KMS-11 (cell line): ENCODE measurements around the gene NT5DC2.

Source experiments
- H2AFZ ChIP-seq: fragments of 200-600 bp; sonication (generic); 2 replicates; pipeline ENCODE4 v1.6.1; 2016; ENCODE audit warnings: antibody characterized with exemption, mixed run types, low read depth
- H3K27ac ChIP-seq: fragments of 200-600 bp; sonication (generic); 2 replicates; pipeline ENCODE4 v1.6.1; 2016; ENCODE audit warnings: mild to moderate bottlenecking, mixed run types
- H3K27me3 ChIP-seq: fragments of 200-600 bp; sonication (generic); 2 replicates; pipeline ENCODE4 v1.6.1; 2017; ENCODE audit warnings: mild to moderate bottlenecking, low read depth, mixed run types, moderate library complexity; ENCODE audit not compliant: insufficient read depth
- H3K36me3 ChIP-seq: fragments of 200-600 bp; sonication (generic); 2 replicates; pipeline ENCODE4 v1.6.1; 2017; ENCODE audit warnings: mild to moderate bottlenecking, mixed run types; ENCODE audit not compliant: insufficient read depth
- H3K4me1 ChIP-seq: fragments of 200-600 bp; sonication (generic); 2 replicates; pipeline ENCODE4 v1.6.1; 2016; ENCODE audit warnings: mild to moderate bottlenecking, low read depth, mixed run types; ENCODE audit not compliant: poor library complexity, severe bottlenecking
- H3K4me2 ChIP-seq: fragments of 200-600 bp; sonication (generic); 2 replicates; pipeline ENCODE4 v1.7.0; 2016; ENCODE audit warnings: mild to moderate bottlenecking, mixed run types
- H3K4me3 ChIP-seq: fragments of 200-600 bp; sonication (generic); IDR thresholded peaks from 2 replicates; pipeline ENCODE4 v1.6.1; 2017; ENCODE audit warnings: low read depth, low read length, mixed read lengths; ENCODE audit not compliant: insufficient read depth
- H3K79me2 ChIP-seq: fragments of 200-600 bp; sonication (generic); 2 replicates; pipeline ENCODE4 v1.6.1; 2016; ENCODE audit warnings: low read depth, mixed run types; ENCODE audit not compliant: insufficient read depth
- H3K9ac ChIP-seq: fragments of 200-600 bp; sonication (generic); 2 replicates; pipeline ENCODE4 v1.6.1; 2016; ENCODE audit warnings: mild to moderate bottlenecking, mixed run types
- H4K20me1 ChIP-seq: fragments of 200-600 bp; sonication (generic); 2 replicates; pipeline ENCODE4 v1.6.1; 2016; ENCODE audit warnings: mild to moderate bottlenecking, mixed run types; ENCODE audit not compliant: insufficient read depth
- CTCF ChIP-seq: fragments of 200-600 bp; sonication (generic); conservative IDR thresholded peaks from 2 replicates; pipeline ENCODE4 v1.6.1; 2017; ENCODE audit warnings: low read depth, mild to moderate bottlenecking, antibody characterized with exemption, low read length, moderate library complexity, mixed read lengths

The NT5DC2 gene

GRCh38 chr3:52484680-52485461, 48.8 kb downstream of the NT5DC2 start:
- Histone ChIP-seq H3K9ac (no peak overlapping the region), H3K4me1 (no peaks in the 10 kb centered on the region), H3K27me3 (no peaks in the 10 kb centered on the region), H2AFZ (no peak overlapping the region), H3K4me3 (no peak overlapping the region), H3K4me2 (no peak overlapping the region), H3K79me2 (no peaks in the 10 kb centered on the region), H4K20me1 (no peaks in the 10 kb centered on the region), H3K36me3 (no peaks in the 10 kb centered on the region; the same call in 1 of the 2 replicates), H3K27ac (no peak overlapping the region)
- no peak for TF ChIP-seq CTCF

GRCh38 chr3:52483577-52484381, 49.9 kb downstream of the NT5DC2 start:
- no peak for TF ChIP-seq CTCF
- H3K9ac ChIP-seq, result no peak overlapping the region
- H2AFZ ChIP-seq, result no peak overlapping the region
- H3K4me2 ChIP-seq, result no peak overlapping the region
- no peaks in the 10 kb centered on the region for H3K79me2 ChIP-seq
- no peaks in the 10 kb centered on the region for H4K20me1 ChIP-seq
- no peaks in the 10 kb centered on the region for H3K27me3 ChIP-seq
- no peak overlapping the region for H3K4me3 ChIP-seq
- no peaks in the 10 kb centered on the region; the same call in 1 of the 2 replicates for H3K36me3 ChIP-seq
- no peak overlapping the region for H3K27ac ChIP-seq
- no peaks in the 10 kb centered on the region for H3K4me1 ChIP-seq

GRCh38 chr3:52483081-52483480, 50.6 kb downstream of the NT5DC2 start:
- Histone ChIP-seq H3K79me2 (no peaks in the 10 kb centered on the region), H3K4me3 (no peak overlapping the region), H3K4me2 (no peak overlapping the region), H3K27me3 (no peaks in the 10 kb centered on the region), H3K9ac (no peak overlapping the region), H3K4me1 (no peaks in the 10 kb centered on the region), H4K20me1 (no peaks in the 10 kb centered on the region), H3K36me3 (no peaks in the 10 kb centered on the region; the same call in 1 of the 2 replicates), H3K27ac (no peak overlapping the region), H2AFZ (no peak overlapping the region)
- TF ChIP-seq CTCF, result no peak

GRCh38 chr3:52481819-52482521, 51.7 kb downstream of the NT5DC2 start:
- Histone ChIP-seq H3K4me3 (no peak overlapping the region), H3K9ac (no peak overlapping the region), H3K36me3 (no peaks in the 10 kb centered on the region), H3K27me3 (no peaks in the 10 kb centered on the region), H3K4me1 (no peaks in the 10 kb centered on the region), H4K20me1 (no peaks in the 10 kb centered on the region), H3K4me2 (no peak overlapping the region), H3K27ac (no peak overlapping the region), H2AFZ (no peak overlapping the region), H3K79me2 (no peaks in the 10 kb centered on the region)
- peak; percentile 37 for TF ChIP-seq CTCF
